GM19468 (cell line): ENCODE measurements around the gene PAX8.
"Not testable (repeated sequence)": the region's sequence is repeated elsewhere in the genome, so short reads cannot be mapped to it uniquely, and the experiment has no call there.

ENCODE experiments used
- ATAC-seq: cut with Tn5 transposase; IDR thresholded peaks from one replicate; pipeline ENCODE4 v1.9.1; 2021; ENCODE audit warnings: mild to moderate bottlenecking, moderate library complexity, moderate number of reproducible peaks; ENCODE audit not compliant: unreplicated experiment; ENCODE audit errors: extremely low read depth

The PAX8 gene

GRCh38 chr2:113297590-113297989, 18.9 kb upstream of the PAX8 start:
- not testable (repeated sequence) for ATAC-seq

- ATAC-seq, result no peak
These were observed 12.5 kb upstream of the PAX8 start for GRCh38 chr2:113291191-113291590.

GRCh38 chr2:113288674-113289149, 10.0 kb upstream of the PAX8 start:
- not testable (repeated sequence) for ATAC-seq

DNA sequence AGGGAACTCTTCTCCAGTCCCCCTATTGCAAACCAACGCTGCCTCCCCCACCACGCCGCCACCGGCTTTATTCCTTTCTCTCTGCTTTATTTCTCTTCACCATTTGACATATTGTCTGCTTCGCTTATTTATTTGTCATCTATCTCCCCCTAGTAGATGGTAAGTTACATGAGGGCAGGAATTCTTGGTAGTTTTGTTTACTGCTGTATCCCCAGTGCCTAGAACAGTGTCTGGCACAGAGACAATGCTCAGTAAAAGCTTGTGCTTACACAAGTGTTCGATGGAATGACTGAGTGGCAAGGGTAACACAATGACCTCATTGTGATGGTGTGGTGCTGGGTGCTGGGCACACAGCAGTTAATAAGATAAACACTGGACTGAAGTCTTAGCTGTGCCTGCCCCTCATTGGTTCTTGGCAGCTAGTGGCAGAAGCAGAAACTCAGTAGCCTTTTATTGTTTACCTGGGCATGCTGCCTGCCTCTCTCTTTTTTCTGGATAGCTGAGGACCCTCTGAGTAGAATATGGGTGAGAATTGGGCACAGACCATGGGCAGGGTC, 9.5 kb upstream of the PAX8 start:
- not testable (repeated sequence) for ATAC-seq

- no peak for ATAC-seq
These were observed 7.1 kb upstream of the PAX8 start for GRCh38 chr2:113285816-113286215.

- ATAC-seq, result not testable (repeated sequence)
These were observed 6.3 kb upstream of the PAX8 start for GRCh38 chr2:113284999-113285398.

DNA sequence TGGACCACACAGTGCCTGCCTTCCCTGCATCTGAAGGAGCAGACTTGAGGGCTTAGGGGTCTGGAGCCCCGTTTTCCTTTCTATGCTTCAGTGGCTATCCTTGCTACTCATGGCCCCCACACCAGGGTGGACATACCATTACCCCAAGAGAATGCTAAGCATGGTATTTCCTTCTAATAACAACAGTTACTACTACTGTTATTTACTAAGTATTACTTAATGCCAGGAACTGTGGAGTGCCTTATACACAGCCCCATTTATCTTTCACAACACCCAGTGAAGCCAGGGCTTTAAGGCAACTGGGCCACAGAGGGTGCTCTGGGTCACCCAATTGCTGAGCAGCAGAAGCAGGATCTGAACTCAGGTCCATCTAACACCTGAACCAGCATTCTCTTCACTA, 5.8 kb upstream of the PAX8 start:
- no peak for ATAC-seq

DNA sequence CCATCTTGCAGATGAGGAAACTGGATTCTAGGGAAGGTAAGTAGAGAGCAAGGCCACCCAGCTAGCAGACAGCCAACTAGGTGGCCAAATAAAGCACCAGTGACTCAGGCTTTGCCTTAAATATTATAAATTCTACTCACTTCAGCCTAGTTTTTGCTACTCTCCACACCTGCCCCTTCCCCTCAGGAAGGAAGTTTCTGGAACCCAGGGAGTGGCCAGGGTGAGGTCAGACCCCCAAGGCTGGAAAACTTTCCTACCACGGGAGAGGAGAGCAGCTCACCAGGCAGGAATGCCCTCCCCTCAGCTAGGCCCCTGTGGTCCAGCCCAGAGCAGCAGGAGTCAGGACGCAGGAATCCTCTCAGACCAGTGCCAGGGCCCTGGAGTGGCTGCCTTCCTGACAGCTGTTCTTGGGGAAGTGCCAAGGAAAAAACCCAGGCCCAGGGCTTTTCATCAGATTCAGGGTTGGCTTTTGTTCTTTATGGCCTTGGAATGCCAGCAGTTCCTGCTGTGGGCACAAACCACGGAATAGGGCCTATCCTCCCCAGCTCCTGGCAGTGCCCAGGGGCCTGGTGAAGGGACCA, 5.1 kb upstream of the PAX8 start:
- no peak for ATAC-seq

GRCh38 chr2:113282747-113283533, 4.2 kb upstream of the PAX8 start:
- ATAC-seq, result no peak

DNA sequence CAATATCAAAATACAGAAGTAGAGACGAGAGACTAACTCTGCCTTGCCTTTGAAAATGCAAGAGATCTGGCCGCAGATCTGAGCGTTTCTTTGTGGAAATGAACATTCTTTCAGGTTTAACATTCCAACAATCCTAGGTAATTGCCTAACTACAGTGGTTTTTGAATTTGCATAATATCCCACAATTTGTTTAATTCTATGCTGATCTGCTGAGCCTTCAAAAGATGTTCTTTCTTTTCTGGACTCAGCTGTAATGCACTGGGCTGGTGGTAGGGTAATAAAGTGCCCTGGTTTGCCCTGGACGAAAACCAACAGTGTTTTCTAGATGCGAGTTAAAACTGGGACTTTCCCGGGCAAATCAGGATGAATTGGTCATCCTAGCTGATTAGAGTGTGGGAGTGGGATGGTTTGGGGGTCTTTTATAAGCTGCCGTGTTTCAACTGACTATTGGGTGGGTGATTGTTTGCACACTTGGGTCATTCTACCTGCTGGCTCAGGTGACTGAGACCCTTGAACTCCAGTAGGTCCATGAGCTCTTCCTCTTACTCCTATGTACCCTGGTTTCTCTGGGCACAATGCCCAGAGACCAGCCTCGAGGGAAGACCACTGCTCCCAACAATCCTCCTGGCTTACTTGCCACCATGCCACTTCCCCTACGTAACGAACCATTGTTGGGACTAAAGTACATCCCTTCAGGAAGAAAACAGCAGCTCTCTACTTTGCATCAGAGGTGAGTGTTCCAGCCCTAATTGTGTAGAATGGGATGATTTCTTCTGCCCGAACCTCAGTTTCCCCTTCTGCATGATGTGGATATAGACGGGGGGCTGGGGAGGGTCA, 3.4 kb upstream of the PAX8 start:
- ATAC-seq, result no peak

- ATAC-seq, result no peak
These were observed 514 bp downstream of the PAX8 start for GRCh38 chr2:113278073-113278741.

GRCh38 chr2:113277474-113278072, 1.1 kb downstream of the PAX8 start:
- ATAC-seq, result no peak

DNA sequence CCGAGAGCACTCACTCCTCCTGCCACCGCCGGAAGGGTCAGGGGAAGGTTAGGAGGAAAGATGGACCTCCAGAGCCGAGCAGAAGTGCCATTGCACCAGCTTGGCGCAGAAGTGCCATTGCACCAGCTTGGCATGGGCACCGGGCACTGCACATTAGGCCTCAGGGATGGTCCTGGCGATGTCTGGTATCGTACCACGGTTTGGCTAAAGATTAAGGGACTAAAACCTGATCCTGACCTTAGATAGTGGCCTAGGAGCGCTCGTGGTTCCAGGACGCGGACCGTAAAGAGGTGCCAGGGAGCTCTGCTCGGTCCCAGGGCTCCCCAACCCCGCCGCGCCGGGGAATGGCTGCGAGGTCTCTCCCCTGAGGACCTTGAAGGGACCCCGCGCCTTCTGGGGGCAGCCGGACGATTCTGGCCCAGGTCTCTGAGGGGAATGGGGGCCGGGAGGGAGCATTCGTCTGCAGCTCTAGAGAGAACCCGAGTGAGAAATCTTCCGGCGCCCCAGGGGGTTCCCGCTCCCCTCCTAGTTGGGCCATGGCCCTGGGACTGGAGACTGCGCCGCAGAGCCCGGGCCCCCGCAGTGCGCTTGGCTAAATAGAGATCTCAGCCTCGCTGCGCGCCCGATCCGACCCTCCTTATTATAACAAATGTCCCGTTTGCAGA, 1.8 kb downstream of the PAX8 start:
- ATAC-seq, result no peak

GRCh38 chr2:113276216-113276760, 2.4 kb downstream of the PAX8 start:
- ATAC-seq, result no peak

DNA sequence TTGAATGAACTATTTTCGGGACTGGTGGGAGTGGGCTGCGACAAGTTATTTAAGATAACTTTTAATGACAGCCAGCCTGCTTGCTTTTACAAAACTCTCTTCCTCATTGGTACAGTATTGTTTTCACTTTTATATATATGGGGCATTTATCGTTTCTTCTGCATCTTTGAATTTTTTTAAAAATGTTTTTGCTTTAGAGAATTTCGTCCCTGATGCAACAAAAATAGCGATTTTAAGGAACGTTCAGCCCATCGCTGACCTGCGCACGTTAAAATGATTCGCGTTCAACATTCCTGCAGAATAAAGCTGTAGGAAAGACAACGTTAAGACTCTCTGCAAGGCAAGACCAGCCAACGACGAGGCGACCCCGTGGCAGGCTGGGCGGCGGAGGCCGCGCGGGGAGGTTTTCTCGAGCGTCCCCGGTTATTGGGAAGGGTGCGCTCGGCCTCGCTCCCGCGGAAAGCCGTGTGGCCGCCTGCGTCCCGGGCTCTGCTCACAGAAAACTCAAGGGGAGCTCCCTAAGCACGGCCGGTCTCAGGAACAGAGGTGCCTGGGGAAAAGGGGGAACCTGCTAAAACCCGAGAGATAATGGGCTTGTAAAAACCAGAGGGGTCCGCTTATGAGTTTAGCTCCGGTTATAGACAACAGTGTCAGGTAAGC, 3.0 kb downstream of the PAX8 start:
- ATAC-seq, result no peak

GRCh38 chr2:113274432-113274831, 4.3 kb downstream of the PAX8 start:
- ATAC-seq, result no peak

DNA sequence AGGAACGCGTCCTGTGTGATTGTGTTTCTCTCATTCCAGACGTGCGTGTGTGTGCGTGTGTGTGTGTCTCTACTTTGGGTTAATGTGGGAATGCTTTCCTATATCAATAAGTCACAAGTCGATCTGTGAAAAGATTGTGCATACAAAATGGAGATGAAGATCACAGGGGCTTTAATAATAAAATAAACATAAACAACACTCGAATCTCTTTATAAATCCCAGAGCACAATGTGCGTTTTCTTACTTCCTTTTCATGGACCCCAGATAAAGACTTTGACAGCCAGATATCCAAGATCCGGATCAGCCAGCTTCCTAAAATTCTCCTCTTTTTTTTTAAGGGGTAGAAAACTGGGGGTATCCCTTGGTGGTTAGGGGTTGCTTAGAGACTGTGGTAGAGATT, 4.7 kb downstream of the PAX8 start:
- ATAC-seq, result no peak

DNA sequence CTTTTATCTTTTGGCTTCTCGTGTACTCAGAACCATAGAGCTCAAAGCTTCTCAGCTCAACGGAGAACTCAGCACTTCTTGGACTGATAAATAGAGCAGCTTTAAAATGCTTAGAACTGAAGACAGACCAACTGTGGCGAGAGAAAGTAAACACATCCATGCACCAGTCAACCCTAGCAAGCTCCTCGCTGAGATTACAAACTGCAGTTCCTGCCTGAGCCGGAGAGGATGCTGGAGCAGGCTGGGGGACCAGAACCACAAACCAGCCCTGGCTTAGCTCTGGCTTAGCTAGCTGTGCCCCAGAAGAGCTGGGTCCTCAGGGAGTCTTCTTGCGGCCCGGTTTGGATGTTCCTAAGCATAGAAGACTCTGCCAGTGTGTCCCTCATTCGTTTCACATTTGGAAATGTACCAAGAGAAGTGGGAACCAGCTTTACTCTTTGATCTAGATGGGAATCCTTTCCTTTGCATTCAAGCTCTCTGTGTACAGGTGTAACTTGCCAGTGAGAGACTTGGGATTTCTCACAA, 5.6 kb downstream of the PAX8 start:
- ATAC-seq, result no peak
